Neural crest cell (in vitro differentiated cells): ENCODE results near the gene CRTC1. TPM values are rescaled to one million over a fixed set of nuclear protein-coding genes. Genes with fewer than 3 reads are reported as not detected.
A peak's percentile ranks its signal among the peaks of the same experiment; 100 is the strongest.

Experiments
- DNase-seq: peaks from one replicate; pipeline ENCODE4 v3.0.0; 2021; ENCODE audit warnings: low read depth, mixed read lengths, low spot score
- H3K27ac Mint-ChIP-seq: one replicate; pipeline ENCODE4 v1.8.0; 2021; ENCODE audit warnings: mild to moderate bottlenecking, mixed read lengths; ENCODE audit not compliant: unreplicated experiment
- H3K27me3 Mint-ChIP-seq: 2 replicates; pipeline ENCODE4 v1.8.0; 2021; ENCODE audit warnings: low read depth, mild to moderate bottlenecking, mixed read lengths
- H3K36me3 Mint-ChIP-seq: 2 replicates; pipeline ENCODE4 v1.8.0; 2021; ENCODE audit warnings: low read depth, mild to moderate bottlenecking, mixed read lengths
- H3K4me1 Mint-ChIP-seq: 2 replicates; pipeline ENCODE4 v1.8.0; 2021; ENCODE audit warnings: mixed read lengths
- H3K4me3 Mint-ChIP-seq: one replicate; pipeline ENCODE4 v1.8.0; 2021; ENCODE audit warnings: mild to moderate bottlenecking, mixed read lengths
- H3K9me3 Mint-ChIP-seq: 2 replicates; pipeline ENCODE4 v1.8.0; 2021; ENCODE audit warnings: mixed read lengths
- CTCF ChIP-seq: fragments of 200-600 bp; sonication (generic); conservative IDR thresholded peaks from 2 replicates; pipeline ENCODE4 v1.5.0; 2021; ENCODE audit warnings: antibody characterized with exemption, mild to moderate bottlenecking
- total RNA-seq: library from RNA; stranded (reverse); gene quantifications from 2 replicates; pipeline ENCODE4 v1.2.1, GENCODE V29; 2021

Gene CRTC1
- total RNA-seq, 1 donor from 2014 or later = 24.1 TPM

DNA sequence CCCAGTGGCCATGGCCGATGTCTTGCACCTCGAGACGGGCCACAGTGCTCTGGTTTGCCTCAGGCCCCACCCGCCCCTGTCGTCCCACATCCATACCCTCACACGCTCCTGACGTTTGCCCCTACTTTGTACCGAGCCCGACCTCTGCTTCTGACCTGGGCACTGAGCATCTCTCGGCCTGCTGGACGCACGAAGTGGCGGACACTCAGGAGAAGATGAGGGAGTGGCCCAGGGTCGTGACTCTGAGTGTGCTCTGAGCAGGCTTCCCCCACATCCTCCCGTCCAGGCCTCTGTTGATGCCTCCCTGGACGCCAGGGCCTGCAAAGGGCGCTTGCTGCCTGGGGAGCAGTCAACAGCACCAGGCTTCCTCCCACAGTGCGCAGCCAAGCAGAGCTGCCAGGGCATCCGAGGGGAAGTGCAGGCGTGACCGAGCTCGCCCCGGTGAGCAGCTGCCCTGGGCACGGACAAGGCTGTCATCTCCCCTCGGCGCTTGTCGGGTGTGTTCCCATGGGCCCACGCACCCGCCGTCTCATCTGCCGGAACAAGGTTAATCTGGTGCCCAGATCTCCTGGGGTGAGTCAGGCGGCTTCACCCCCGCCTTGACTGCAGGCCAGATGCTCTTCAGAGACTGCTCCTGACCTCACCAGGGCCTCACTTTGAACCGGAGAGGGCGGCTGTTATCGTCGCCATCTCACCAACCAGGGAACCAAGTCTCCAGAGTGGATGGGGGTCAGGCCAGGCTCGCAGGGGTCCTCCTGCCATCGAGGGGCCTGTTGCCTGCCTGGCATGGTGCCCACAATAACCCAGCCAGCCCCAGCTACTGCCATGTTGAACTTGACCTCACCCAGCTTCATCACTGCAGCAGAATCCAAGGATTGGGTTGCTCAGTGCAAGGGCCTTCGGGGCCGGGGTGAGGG lies 80.5 kb downstream of the CRTC1 start:
- H3K4me1 Mint-ChIP-seq = no peaks in the 10 kb centered on the region
- H3K27me3 Mint-ChIP-seq = no peaks in the 10 kb centered on the region
- no peaks in the 10 kb centered on the region for H3K36me3 Mint-ChIP-seq

DNA sequence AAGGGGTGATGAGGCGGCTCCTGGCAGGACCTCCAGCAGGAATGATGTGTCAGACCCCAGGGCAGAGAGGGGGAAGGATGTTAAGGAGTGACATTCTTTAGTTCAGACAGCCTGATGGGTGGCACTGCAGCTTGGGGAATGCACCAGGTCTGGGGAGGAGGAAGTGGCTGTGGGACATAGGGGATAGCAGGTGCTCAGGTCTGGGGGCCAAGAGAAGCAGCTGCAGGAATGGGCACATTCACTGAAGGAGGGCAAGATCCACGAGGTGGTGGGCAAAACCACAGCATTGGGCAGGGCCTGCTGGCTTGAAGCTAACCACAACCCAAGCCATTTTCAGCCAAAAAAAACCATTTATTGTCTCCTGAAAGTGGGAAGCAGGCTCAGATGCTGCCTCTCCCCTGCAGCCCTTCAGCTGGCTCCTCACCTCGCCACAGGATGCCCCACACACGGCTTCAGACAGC lies 81.1 kb downstream of the CRTC1 start:
- TF ChIP-seq CTCF = no peak
- DNase-seq = no peak
- Mint-ChIP-seq H3K4me3 (no peak overlapping the region), H3K36me3 (no peaks in the 10 kb centered on the region), H3K4me1 (no peaks in the 10 kb centered on the region), H3K27me3 (no peaks in the 10 kb centered on the region), H3K9me3 (no peaks in the 10 kb centered on the region), H3K27ac (peak overlapping the region; percentile 35)

More for the DNA sequence above, 80.5 kb downstream of the CRTC1 start:
- no peak for TF ChIP-seq CTCF
- no peak overlapping the region for H3K4me3 Mint-ChIP-seq
- no peak for DNase-seq
- peak overlapping the region; percentile 35 for H3K27ac Mint-ChIP-seq
- H3K9me3 Mint-ChIP-seq = no peaks in the 10 kb centered on the region

GRCh38 chr19:18765224-18765623 lies 81.7 kb downstream of the CRTC1 start:
- TF ChIP-seq CTCF = no peak
- no peak for DNase-seq
- Mint-ChIP-seq H3K4me1 (no peaks in the 10 kb centered on the region), H3K27ac (no peak overlapping the region), H3K36me3 (no peaks in the 10 kb centered on the region), H3K9me3 (no peaks in the 10 kb centered on the region), H3K27me3 (peaks cover under 1% of the 10 kb centered on the region), H3K4me3 (no peak overlapping the region)

DNA sequence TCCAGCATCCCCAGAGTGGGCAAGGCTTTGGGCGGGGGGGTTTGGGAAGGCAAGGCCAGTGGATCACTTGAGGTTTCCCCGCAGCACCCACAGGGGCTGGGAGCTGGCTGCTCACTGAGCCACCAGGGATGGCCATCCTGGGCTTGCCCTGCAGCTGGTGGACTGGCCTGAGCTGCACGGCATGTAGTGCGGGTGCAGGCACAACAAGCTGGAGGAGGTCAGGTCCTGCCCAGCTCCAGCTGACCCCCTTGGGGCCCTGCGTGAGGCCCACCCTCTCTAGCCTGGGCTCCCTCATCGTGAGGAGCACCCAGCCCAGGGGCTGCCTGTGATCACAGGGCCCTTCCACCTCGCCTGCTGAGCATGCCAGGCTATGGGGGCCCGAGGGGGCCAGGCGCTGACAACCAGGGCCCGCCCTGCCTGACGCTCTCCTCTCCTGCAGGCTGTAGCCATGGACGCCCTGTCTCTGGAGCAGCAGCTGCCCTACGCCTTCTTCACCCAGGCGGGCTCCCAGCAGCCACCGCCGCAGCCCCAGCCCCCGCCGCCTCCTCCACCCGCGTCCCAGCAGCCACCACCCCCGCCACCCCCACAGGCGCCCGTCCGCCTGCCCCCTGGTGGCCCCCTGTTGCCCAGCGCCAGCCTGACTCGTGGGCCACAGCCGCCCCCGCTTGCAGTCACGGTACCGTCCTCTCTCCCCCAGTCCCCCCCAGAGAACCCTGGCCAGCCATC lies 84.7 kb downstream of the CRTC1 start:
- H3K36me3 Mint-ChIP-seq = no peaks in the 10 kb centered on the region
- H3K9me3 Mint-ChIP-seq = no peaks in the 10 kb centered on the region
- peaks cover 15% of the 10 kb centered on the region for H3K27me3 Mint-ChIP-seq
- no peak for DNase-seq
- H3K4me1 Mint-ChIP-seq = no peaks in the 10 kb centered on the region
- no peak overlapping the region for H3K4me3 Mint-ChIP-seq
- TF ChIP-seq CTCF = no peak
- peak overlapping the region; percentile 43 for H3K27ac Mint-ChIP-seq

DNA sequence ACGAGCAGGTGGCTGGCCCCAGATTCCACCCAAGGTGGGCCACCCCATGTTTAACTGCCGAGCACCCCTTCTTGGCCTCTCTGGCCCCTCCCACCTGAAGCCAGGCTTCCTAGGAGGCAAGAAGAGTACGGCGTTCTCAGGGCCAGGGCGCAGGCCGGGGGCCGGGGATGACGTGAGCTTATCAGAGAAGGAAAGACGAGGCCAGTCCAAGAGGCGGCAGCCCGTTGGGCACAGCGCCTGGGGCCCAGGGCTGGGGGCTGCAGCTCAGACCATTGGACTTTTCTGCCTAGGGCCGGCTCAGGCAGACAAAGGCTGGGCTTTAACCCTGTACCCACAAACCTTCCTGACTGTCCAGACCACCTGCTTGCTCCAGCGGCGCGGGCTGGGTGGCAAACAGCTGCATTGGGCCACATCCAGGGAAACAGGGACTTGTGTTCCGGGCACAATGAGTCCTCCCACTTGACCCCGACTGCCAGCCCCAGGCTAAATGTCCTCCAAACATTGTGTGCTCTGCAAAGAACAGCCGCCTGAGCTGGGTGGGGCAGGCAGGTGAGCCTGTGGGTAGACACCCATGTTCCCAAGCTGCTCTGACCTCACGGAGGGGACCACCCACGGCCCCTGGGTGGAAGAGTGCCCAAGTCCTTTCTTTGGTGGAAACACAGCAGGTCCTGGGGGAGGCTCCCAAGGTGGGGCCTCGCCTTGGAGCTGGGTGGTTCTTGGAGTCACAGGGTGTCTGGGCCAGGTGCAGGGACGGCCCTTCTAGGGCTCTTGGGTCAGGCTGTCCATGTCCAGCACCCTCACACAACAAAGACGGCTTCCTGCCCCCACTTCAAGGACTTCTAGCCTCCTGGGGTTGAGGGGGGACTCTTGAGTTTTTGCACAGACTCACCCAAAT lies 85.8 kb downstream of the CRTC1 start:
- no peak for TF ChIP-seq CTCF
- H3K36me3 Mint-ChIP-seq = no peaks in the 10 kb centered on the region
- H3K27ac Mint-ChIP-seq = no peak overlapping the region
- no peak overlapping the region for H3K4me3 Mint-ChIP-seq
- peaks cover 17% of the 10 kb centered on the region for H3K27me3 Mint-ChIP-seq
- H3K9me3 Mint-ChIP-seq = no peaks in the 10 kb centered on the region
- DNase-seq = no peak
- no peaks in the 10 kb centered on the region for H3K4me1 Mint-ChIP-seq
